Caco-2 (cell line): Measurements from ENCODE around the gene SRD5A3. TPM values are rescaled to one million over a fixed set of nuclear protein-coding genes. Genes with fewer than 3 reads are reported as not detected.
"Not testable (repeated sequence)": the region's sequence is repeated elsewhere in the genome, so short reads cannot be mapped to it uniquely, and the experiment has no call there.

Experiments used
- BruUV-seq: library from RNA; stranded (reverse); fragments of 400-500 nt; replicated peaks from 2 replicates; lab custom pipeline; 2021; lab: Mats Ljungman, UMichigan
- CTCF ChIA-PET: fragments of 300-600 bp; sonication (Branson Sonifier 250); formaldehyde crosslinking; loops from one replicate; lab custom pipeline; 2022; ENCODE audit warnings: antibody characterized with exemption; lab: Charles Lee
- POLR2A ChIA-PET: fragments of 300-600 bp; sonication (Branson Sonifier 250); formaldehyde crosslinking; loops from one replicate; lab custom pipeline; 2022; ENCODE audit warnings: antibody characterized with exemption; lab: Charles Lee
- DNase-seq, 2 experiments: peaks; one replicate each; pipeline versions ENCODE4 v3.0.0 to v3.0.0-alpha.2; 2020 to 2022
- H3K27me3 ChIP-seq: replicated peaks from 2 replicates; pipeline ENCODE4 v1.6.0; 2011; ENCODE audit warnings: low read length; ENCODE audit not compliant: control insufficient read depth, insufficient read depth
- H3K36me3 ChIP-seq: 2 replicates; pipeline ENCODE4 v1.5.1; 2011; ENCODE audit warnings: low read length; ENCODE audit not compliant: control insufficient read depth, insufficient read depth
- H3K4me1 ChIP-seq: fragments of 250-450 bp; sonication (Bioruptor Pico); 2 replicates; pipeline ENCODE4 v1.5.1; 2020; ENCODE audit warnings: mild to moderate bottlenecking
- H3K4me3 ChIP-seq: 2 replicates; pipeline ENCODE4 v1.5.1; 2011; ENCODE audit warnings: low read depth, mild to moderate bottlenecking, control low read depth, low read length
- H3K9me3 ChIP-seq: fragments of 250-450 bp; sonication (Bioruptor Pico); 2 replicates; pipeline ENCODE4 v1.5.1; 2020; ENCODE audit warnings: mild to moderate bottlenecking, moderate library complexity
- H3K27ac Mint-ChIP-seq: one replicate; pipeline ENCODE4 v1.8.0; 2022; ENCODE audit warnings: mixed read lengths; ENCODE audit not compliant: unreplicated experiment
- H3K27me3 Mint-ChIP-seq: one replicate; pipeline ENCODE4 v1.8.0; 2022; ENCODE audit warnings: mixed read lengths; ENCODE audit not compliant: insufficient read depth, unreplicated experiment
- H3K36me3 Mint-ChIP-seq: one replicate; pipeline ENCODE4 v1.8.0; 2022; ENCODE audit warnings: mild to moderate bottlenecking, mixed read lengths; ENCODE audit not compliant: insufficient read depth, unreplicated experiment
- H3K4me1 Mint-ChIP-seq: one replicate; pipeline ENCODE4 v1.8.0; 2022; ENCODE audit warnings: low read depth, mixed read lengths; ENCODE audit not compliant: unreplicated experiment
- H3K4me3 Mint-ChIP-seq: one replicate; pipeline ENCODE4 v1.8.0; 2022; ENCODE audit warnings: mild to moderate bottlenecking, moderate library complexity, mixed read lengths; ENCODE audit not compliant: unreplicated experiment
- H3K9me3 Mint-ChIP-seq: one replicate; pipeline ENCODE4 v1.8.0; 2022; ENCODE audit warnings: mixed read lengths; ENCODE audit not compliant: unreplicated experiment
- intact Hi-C: fragments of 100-400 bp; cut with micrococcal nuclease; formaldehyde crosslinking; loops from one replicate; pipeline ENCODE4 v1.10.0; 2022; ENCODE audit not compliant: unreplicated experiment
- total RNA-seq: library from RNA; stranded (reverse); gene quantifications from 2 replicates; pipeline ENCODE4 v1.2.3, GENCODE V29; 2022
- TF ChIP-seq, protein P1 (sequence below), 2 experiments: fragments of 200-600 bp in 1 of 2; IDR thresholded peaks; 1 replicate in 1 of 2; 2 replicates in 1 of 2; pipeline versions ENCODE4 v1.5.1 to v1.8.0; 2011 to 2022; ENCODE audit warnings: antibody characterized with exemption in 1 of 2, control low read depth in 1 of 2, inconsistent platforms in 1 of 2, low read depth in 1 of 2, low read length in 1 of 2, mild to moderate bottlenecking in 1 of 2, moderate library complexity in 1 of 2; ENCODE audit not compliant: insufficient read depth in 1 of 2, severe bottlenecking in 1 of 2, unreplicated experiment in 1 of 2

The SRD5A3 gene
- total RNA-seq, 1 experiment from 2014 or later = 22.6 TPM

DNA sequence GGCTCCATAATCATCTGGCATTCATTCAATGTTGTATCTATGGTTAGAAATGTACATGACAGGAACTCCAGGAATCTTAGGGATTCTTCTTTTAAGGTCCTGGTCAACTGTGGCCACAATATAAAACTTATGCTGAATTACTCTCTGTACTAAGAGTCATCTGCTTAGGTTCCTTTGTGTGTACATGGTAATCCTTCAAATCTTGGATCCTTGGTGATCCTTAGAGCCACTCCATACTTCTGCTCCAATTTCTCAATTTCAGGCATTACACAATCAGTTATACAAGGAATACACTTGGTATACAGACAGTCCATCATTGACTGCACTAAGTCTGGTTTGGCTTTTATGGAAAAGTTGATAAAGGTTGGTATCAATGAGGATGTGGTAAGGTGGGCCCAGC lies 5.8 kb downstream of the SRD5A3 start:
- Mint-ChIP-seq H3K9me3 (no peaks in the 10 kb centered on the region), H3K4me3 (no peak overlapping the region), H3K36me3 (peaks cover 11% of the 10 kb centered on the region), H3K27ac (no peak overlapping the region), H3K4me1 (peaks cover 18% of the 10 kb centered on the region), H3K27me3 (no peaks in the 10 kb centered on the region)
- BruUV-seq = no TSS peak
- DNase-seq = no peak
- H3K4me1 ChIP-seq = peaks cover 10% of the 10 kb centered on the region
- ChIA-PET CTCF (no interaction called here), POLR2A (no interaction called here)
- no peaks in the 10 kb centered on the region for H3K27me3 ChIP-seq
- H3K4me3 ChIP-seq = no peak overlapping the region
- intact Hi-C loops = no loop called here
- H3K9me3 ChIP-seq = no peaks in the 10 kb centered on the region
- TF ChIP-seq, protein P1, sequence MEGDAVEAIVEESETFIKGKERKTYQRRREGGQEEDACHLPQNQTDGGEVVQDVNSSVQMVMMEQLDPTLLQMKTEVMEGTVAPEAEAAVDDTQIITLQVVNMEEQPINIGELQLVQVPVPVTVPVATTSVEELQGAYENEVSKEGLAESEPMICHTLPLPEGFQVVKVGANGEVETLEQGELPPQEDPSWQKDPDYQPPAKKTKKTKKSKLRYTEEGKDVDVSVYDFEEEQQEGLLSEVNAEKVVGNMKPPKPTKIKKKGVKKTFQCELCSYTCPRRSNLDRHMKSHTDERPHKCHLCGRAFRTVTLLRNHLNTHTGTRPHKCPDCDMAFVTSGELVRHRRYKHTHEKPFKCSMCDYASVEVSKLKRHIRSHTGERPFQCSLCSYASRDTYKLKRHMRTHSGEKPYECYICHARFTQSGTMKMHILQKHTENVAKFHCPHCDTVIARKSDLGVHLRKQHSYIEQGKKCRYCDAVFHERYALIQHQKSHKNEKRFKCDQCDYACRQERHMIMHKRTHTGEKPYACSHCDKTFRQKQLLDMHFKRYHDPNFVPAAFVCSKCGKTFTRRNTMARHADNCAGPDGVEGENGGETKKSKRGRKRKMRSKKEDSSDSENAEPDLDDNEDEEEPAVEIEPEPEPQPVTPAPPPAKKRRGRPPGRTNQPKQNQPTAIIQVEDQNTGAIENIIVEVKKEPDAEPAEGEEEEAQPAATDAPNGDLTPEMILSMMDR (IDR thresholded peaks at IDR 0.05; ENCODE audit: insufficient read depth in 1 of 2, low read depth in 1 of 2, low read length in 1 of 2, severe bottlenecking in 1 of 2, unreplicated experiment in 1 of 2) = no peak
- H3K36me3 ChIP-seq = no peaks in the 10 kb centered on the region

DNA sequence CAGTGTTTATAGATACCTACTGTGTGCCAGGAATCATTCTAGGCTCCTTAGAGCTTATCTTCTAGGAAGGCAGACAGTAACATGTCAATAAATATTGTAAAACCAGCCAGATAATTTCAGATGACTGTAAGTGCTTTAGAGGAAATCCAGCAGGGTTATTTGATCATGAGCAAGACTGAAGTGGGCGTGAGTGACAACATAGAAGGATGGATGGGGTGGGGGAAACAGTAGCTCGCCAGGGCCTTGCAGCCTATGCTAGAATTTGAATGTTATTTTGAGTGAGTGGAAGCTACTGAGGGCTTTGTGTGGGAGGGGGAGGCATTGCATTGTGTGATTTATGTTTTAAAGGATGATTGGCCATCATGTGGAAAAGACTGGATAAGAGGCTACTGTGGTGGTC lies 6.7 kb downstream of the SRD5A3 start:
- POLR2A ChIA-PET = no interaction called here
- H3K27me3 ChIP-seq = no peaks in the 10 kb centered on the region
- no peak overlapping the region for H3K4me3 Mint-ChIP-seq
- no peaks in the 10 kb centered on the region for H3K9me3 ChIP-seq
- no peak overlapping the region for H3K27ac Mint-ChIP-seq
- DNase-seq = no peak
- no peak overlapping the region for H3K4me3 ChIP-seq
- TF ChIP-seq, protein P1 (IDR thresholded peaks at IDR 0.05; ENCODE audit: insufficient read depth in 1 of 2, low read depth in 1 of 2, low read length in 1 of 2, severe bottlenecking in 1 of 2, unreplicated experiment in 1 of 2) = no peak
- CTCF ChIA-PET = interaction anchor here (0.5 kb wide), 1 partner anchor 92 kb away, joined by 5 read pairs; no protein-coding TSS in a partner anchor
- H3K4me1 ChIP-seq = peaks cover 14% of the 10 kb centered on the region
- no TSS peak for BruUV-seq
- peaks cover 11% of the 10 kb centered on the region for H3K36me3 Mint-ChIP-seq
- H3K36me3 ChIP-seq = no peaks in the 10 kb centered on the region
- intact Hi-C loops = no loop called here
- H3K4me1 Mint-ChIP-seq = peaks cover 18% of the 10 kb centered on the region
- no peaks in the 10 kb centered on the region for H3K27me3 Mint-ChIP-seq
- no peaks in the 10 kb centered on the region for H3K9me3 Mint-ChIP-seq

DNA sequence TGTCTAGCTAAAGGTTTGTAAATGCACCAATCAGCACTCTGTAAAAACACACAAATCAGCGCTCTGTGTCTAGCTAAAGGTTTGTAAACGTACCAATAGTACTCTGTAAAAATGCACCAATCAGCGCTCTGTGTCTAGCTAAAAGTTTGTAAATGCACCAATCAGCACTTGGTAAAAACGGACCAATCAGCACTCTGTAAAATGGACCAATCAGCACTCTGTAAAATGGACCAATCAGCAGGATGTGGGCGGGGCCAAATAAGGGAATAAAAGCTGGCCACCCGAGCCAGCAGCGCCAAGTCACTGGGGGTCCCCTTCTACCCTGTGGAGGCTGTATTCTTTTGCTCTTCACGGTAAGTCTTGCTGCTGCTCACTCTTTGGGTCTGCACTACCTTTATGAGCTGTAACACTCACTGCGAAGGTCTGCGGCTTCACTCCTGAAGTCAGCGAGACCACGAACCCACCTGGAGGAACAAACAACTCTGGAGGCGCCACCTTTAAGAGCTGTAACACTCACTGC lies 7.2 kb downstream of the SRD5A3 start:
- H3K36me3 Mint-ChIP-seq = peaks cover 11% of the 10 kb centered on the region
- H3K4me1 ChIP-seq, H3K27me3 ChIP-seq, H3K4me3 ChIP-seq, H3K27ac Mint-ChIP-seq, BruUV-seq, DNase-seq, POLR2A ChIA-PET, H3K27me3 Mint-ChIP-seq, H3K9me3 ChIP-seq, H3K4me3 Mint-ChIP-seq, H3K36me3 ChIP-seq, intact Hi-C loops, H3K9me3 Mint-ChIP-seq: not testable (repeated sequence)
- H3K4me1 Mint-ChIP-seq = peaks cover 13% of the 10 kb centered on the region
- CTCF ChIA-PET = interaction anchor here (0.5 kb wide), 1 partner anchor 92 kb away, joined by 5 read pairs; no protein-coding TSS in a partner anchor
